GM12864 (cell line): ENCODE measurements around the gene KIAA1614.

ENCODE experiments used
- DNase-seq: peaks from one replicate; pipeline ENCODE4 v3.0.0-alpha.2; 2011; ENCODE audit warnings: low read depth
- H3K4me3 ChIP-seq: 2 replicates; pipeline ENCODE4 v1.5.1; 2011; ENCODE audit warnings: mild to moderate bottlenecking, low read depth, low read length, control low read depth
- CTCF ChIP-seq: IDR thresholded peaks from 2 replicates; pipeline ENCODE4 v1.5.1; 2011; ENCODE audit warnings: low read depth, mild to moderate bottlenecking, moderate library complexity, low read length, control low read depth, inconsistent platforms; ENCODE audit errors: missing control alignments

The KIAA1614 gene

GRCh38 chr1:180930687-180931086, 18.0 kb downstream of the KIAA1614 start:
- no peak for TF ChIP-seq CTCF
- no peak overlapping the region for H3K4me3 ChIP-seq
- DNase-seq: no peak

- TF ChIP-seq CTCF: no peak
- no peak for DNase-seq
- H3K4me3 ChIP-seq: no peak overlapping the region
Observed at GRCh38 chr1:180931529-180931928, 18.8 kb downstream of the KIAA1614 start.

- no peak overlapping the region for H3K4me3 ChIP-seq
- DNase-seq: no peak
- TF ChIP-seq CTCF: no peak
Observed at GRCh38 chr1:180932378-180932777, 19.7 kb downstream of the KIAA1614 start.

- no peak overlapping the region for H3K4me3 ChIP-seq
- no peak for DNase-seq
- no peak for TF ChIP-seq CTCF
Observed at GRCh38 chr1:180933141-180933540, 20.4 kb downstream of the KIAA1614 start.

GRCh38 chr1:180934563-180934962, 21.9 kb downstream of the KIAA1614 start:
- DNase-seq: no peak
- no peak for TF ChIP-seq CTCF
- no peak overlapping the region for H3K4me3 ChIP-seq

GRCh38 chr1:180935326-180936109, 22.8 kb downstream of the KIAA1614 start:
- no peak for DNase-seq
- no peak for TF ChIP-seq CTCF
- H3K4me3 ChIP-seq: no peak overlapping the region
